Kidney (tissue), 14 donors: ENCODE measurements around the gene SMAD7. TPM values are rescaled to one million over a fixed set of nuclear protein-coding genes. Genes with fewer than 3 reads are reported as not detected.

ENCODE experiments used
- DNase-seq, 5 donors: peaks; one replicate each; pipeline ENCODE4 v3.0.0-alpha.2; 2013 to 2020
- FAIRE-seq: peaks from 2 replicates; lab custom pipeline; 2012; peaks lifted over from hg19 to GRCh38; lab: Jason Lieb, UNC
- H3K27ac ChIP-seq, 2 donors: one replicate each; pipeline ENCODE4 v1.7.0; 2013; ENCODE audit warnings: low read depth in 2 of 2, low read length in 2 of 2, inconsistent platforms in 1 of 2
- H3K27me3 ChIP-seq: one replicate; pipeline ENCODE4 v1.7.1; 2013; ENCODE audit warnings: low read length, inconsistent platforms; ENCODE audit not compliant: control insufficient read depth, insufficient read depth
- H3K36me3 ChIP-seq, 3 donors: one replicate each; pipeline versions ENCODE4 v1.7.0 to v1.7.1; 2013; ENCODE audit warnings: low read length in 3 of 3, control low read depth in 1 of 3, inconsistent platforms in 1 of 3; ENCODE audit not compliant: insufficient read depth in 3 of 3, control insufficient read depth in 2 of 3
- H3K4me1 ChIP-seq, 3 donors: one replicate each; pipeline versions ENCODE4 v1.7.0 to v1.7.1; 2013; ENCODE audit warnings: low read length in 3 of 3, inconsistent platforms in 1 of 3, low read depth in 1 of 3; ENCODE audit not compliant: control insufficient read depth in 2 of 3, insufficient read depth in 2 of 3
- H3K4me3 ChIP-seq, 3 donors: one replicate each; pipeline versions ENCODE4 v1.7.0 to v1.8.1; 2013; ENCODE audit warnings: low read length in 3 of 3, control low read depth in 1 of 3, inconsistent platforms in 1 of 3
- H3K9ac ChIP-seq, 3 donors: one replicate each; pipeline versions ENCODE4 v1.7.0 to v1.7.1; 2013; ENCODE audit warnings: low read length in 3 of 3, control low read depth in 1 of 3, inconsistent platforms in 1 of 3
- H3K9me3 ChIP-seq, 3 donors: one replicate each; pipeline versions ENCODE4 v1.7.0 to v1.7.1; 2013; ENCODE audit warnings: low read length in 3 of 3, control low read depth in 1 of 3, inconsistent platforms in 1 of 3; ENCODE audit not compliant: control insufficient read depth in 2 of 3, insufficient read depth in 1 of 3
- CTCF ChIP-seq: IDR thresholded peaks from 3 replicates; pipeline ENCODE4 v1.5.1; 2012; ENCODE audit warnings: mild to moderate bottlenecking, moderate library complexity, borderline replicate concordance; ENCODE audit not compliant: insufficient read depth; ENCODE audit errors: extremely low read depth
- intact Hi-C: fragments of 100-400 bp; cut with DNase I; formaldehyde crosslinking; loops from one replicate; pipeline ENCODE4 v1.11.1; 2022
- polyA plus RNA-seq: library from polyadenylated mRNA; stranded (reverse); fragments of 350-450 nt; fragmentation: Illumina TruSeq; extraction: RNeasy Lipid Tissue Mini Kit (QIAGEN cat#74804); gene quantifications from one replicate; pipeline ENCODE4 v1.2.3, GENCODE V29; 2014; ENCODE audit warnings: low read depth, low replicate concordance; ENCODE audit not compliant: insufficient read depth
- total RNA-seq: library from RNA; stranded (reverse); fragmentation: NEBNext Ultra II Directional; extraction: Animal tissue kit (Norgen Biotek cat#: 25700); gene quantifications from one replicate; pipeline ENCODE4 v1.2.1, GENCODE V29; 2021
- donor health status: control.
- donor health status: control.
- donor health status: control.
- donor health status: control.
- donor health status: control.
- donor health status: DM: yes; HTN: yes; CAD: no.
- donor health status: Normal renal cell carcinoma (clear cell type).

SMAD7 gene
- total and polyA plus RNA-seq, 2 donors from 2014 or later, result 17.3 to 32.6 TPM

- Histone ChIP-seq H3K27ac (no peak overlapping the region), H3K4me3 (no peak overlapping the region), H3K9me3 (peaks cover 0 to 7% (median 2%) of the 10 kb centered on the region in 3 donors), H3K27me3 (no peaks in the 10 kb centered on the region), H3K9ac (no peak overlapping the region), H3K36me3 (no peaks in the 10 kb centered on the region), H3K4me1 (peaks cover 0 to 15% (median 12%) of the 10 kb centered on the region in 3 donors)
- TF ChIP-seq CTCF, result no peak
- DNase-seq (no peak), FAIRE-seq (no peak)
- intact Hi-C loops, result no loop called here
Measured at GRCh38 chr18:48900469-48900868, 50.3 kb downstream of the SMAD7 start.

- FAIRE-seq (no peak), DNase-seq (no peak)
- H3K9ac ChIP-seq, result no peak overlapping the region
- H3K4me3 ChIP-seq, result no peak overlapping the region
- H3K4me1 ChIP-seq, result peaks cover 0 to 15% (median 12%) of the 10 kb centered on the region in 3 donors
- intact Hi-C loops, result loop anchor here (10.0 kb wide), 1 partner anchor 65 kb away; no protein-coding TSS in a partner anchor
- H3K9me3 ChIP-seq, result peaks cover 0 to 2% (median 0%) of the 10 kb centered on the region in 3 donors
- TF ChIP-seq CTCF, result no peak
- H3K27ac ChIP-seq, result no peak overlapping the region
- H3K27me3 ChIP-seq, result no peaks in the 10 kb centered on the region
- H3K36me3 ChIP-seq, result no peaks in the 10 kb centered on the region
Measured at GRCh38 chr18:48899558-48900174, 51.1 kb downstream of the SMAD7 start.

GRCh38 chr18:48898521-48898920 lies 52.2 kb downstream of the SMAD7 start:
- intact Hi-C loops, result loop anchor here (10.0 kb wide), 1 partner anchor 64 kb away; no protein-coding TSS in a partner anchor
- no peak for FAIRE-seq

More at GRCh38 chr18:48898521-48898920, 52.2 kb downstream of the SMAD7 start:
- no peak for DNase-seq
- H3K27me3 ChIP-seq, result no peaks in the 10 kb centered on the region
- H3K4me3 ChIP-seq, result no peak overlapping the region
- no peak overlapping the region for H3K9ac ChIP-seq
- H3K27ac ChIP-seq, result no peak overlapping the region
- peaks cover 0 to 15% (median 12%) of the 10 kb centered on the region in 3 donors for H3K4me1 ChIP-seq
- H3K36me3 ChIP-seq, result no peaks in the 10 kb centered on the region
- TF ChIP-seq CTCF, result no peak
- no peaks in the 10 kb centered on the region for H3K9me3 ChIP-seq
